GM19025 (cell line): ENCODE measurements around the gene FAM161A.
"Not testable (repeated sequence)": the region's sequence is repeated elsewhere in the genome, so short reads cannot be mapped to it uniquely, and the experiment has no call there.

Source experiments
- ATAC-seq: cut with Tn5 transposase; IDR thresholded peaks from one replicate; pipeline ENCODE4 v1.9.1; 2021; ENCODE audit warnings: mild to moderate bottlenecking, low read depth, moderate library complexity; ENCODE audit not compliant: unreplicated experiment

The FAM161A gene, protein sequence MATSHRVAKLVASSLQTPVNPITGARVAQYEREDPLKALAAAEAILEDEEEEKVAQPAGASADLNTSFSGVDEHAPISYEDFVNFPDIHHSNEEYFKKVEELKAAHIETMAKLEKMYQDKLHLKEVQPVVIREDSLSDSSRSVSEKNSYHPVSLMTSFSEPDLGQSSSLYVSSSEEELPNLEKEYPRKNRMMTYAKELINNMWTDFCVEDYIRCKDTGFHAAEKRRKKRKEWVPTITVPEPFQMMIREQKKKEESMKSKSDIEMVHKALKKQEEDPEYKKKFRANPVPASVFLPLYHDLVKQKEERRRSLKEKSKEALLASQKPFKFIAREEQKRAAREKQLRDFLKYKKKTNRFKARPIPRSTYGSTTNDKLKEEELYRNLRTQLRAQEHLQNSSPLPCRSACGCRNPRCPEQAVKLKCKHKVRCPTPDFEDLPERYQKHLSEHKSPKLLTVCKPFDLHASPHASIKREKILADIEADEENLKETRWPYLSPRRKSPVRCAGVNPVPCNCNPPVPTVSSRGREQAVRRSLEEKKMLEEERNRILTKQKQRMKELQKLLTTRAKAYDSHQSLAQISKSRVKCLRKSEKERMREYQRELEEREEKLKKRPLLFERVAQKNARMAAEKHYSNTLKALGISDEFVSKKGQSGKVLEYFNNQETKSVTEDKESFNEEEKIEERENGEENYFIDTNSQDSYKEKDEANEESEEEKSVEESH

DNA sequence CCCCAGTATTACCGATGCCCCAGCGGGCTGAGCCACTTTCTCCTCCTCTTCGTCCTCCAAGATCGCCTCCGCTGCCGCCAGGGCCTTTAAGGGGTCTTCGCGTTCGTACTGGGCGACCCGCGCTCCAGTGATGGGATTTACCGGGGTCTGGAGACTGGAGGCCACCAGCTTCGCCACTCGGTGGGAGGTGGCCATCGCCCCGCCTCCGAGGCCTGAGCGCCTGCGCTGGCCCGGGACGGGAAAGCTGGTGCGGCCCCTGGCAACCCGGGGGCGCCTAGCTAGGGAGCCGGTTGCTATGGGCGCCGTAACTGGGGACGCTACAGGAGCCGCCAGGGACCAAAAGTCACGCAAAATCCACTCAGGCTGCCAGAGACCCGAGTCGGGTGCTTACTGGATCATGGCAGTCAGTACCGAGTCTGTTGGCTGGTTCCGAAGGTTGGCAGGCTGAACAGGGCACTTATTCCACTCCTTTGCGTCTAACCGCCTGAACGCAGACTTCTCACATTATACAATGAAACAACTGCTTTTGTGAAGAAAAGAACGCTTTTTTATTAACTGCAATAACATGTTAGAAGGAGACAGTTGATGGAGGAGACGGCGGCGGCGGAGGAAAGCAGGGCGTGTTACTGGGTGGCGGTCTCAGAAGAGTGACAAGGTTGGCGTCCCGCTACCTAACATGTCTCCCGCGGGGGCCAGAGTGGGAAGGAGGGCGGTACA lies at the start of gene FAM161A:
TSS of gene FAM161A (minus strand) at position 214 of the 717 bp plus-strand sequence. CDS start at position 195, 19 bp downstream.
- peak; percentile 78 for ATAC-seq

DNA sequence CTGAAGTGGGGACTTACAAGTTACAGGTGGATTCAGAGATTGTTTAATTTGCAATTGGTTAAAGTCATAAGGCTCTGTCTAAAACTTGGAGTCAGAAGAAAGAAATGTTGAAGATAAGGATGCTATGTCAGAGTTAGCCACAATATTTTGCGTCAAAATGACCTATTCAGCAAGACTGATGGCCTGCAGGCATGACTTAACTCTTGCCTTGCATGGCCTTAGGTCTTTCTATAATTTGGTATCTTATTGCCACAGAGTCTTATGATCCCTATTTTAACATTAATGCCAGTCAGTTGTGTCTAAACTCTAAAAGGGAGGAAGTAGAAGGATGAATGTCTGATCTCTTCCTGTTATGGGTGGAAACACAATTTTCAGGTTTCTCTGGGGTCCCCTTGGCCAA lies 46.4 kb upstream of the FAM161A start:
- no peak for ATAC-seq

DNA sequence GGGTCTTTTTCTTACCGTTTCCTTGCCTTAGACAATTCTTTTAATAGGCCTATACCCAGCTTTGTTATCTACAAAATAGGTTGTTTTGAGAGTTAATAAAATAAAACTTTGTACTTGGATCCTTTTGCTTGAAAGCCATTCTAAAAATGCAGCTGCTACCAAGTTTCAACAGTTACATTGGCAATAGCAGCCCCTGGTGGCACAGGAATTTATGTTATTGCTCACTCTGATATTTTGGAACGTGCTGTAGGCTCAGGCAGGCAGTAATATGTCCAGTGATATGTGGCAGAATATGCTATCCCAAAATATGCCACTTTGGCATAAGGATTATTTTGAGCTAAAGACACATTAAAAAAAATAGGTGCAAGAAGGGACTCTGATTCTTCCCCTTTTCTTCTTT lies 45.0 kb upstream of the FAM161A start:
- no peak for ATAC-seq

DNA sequence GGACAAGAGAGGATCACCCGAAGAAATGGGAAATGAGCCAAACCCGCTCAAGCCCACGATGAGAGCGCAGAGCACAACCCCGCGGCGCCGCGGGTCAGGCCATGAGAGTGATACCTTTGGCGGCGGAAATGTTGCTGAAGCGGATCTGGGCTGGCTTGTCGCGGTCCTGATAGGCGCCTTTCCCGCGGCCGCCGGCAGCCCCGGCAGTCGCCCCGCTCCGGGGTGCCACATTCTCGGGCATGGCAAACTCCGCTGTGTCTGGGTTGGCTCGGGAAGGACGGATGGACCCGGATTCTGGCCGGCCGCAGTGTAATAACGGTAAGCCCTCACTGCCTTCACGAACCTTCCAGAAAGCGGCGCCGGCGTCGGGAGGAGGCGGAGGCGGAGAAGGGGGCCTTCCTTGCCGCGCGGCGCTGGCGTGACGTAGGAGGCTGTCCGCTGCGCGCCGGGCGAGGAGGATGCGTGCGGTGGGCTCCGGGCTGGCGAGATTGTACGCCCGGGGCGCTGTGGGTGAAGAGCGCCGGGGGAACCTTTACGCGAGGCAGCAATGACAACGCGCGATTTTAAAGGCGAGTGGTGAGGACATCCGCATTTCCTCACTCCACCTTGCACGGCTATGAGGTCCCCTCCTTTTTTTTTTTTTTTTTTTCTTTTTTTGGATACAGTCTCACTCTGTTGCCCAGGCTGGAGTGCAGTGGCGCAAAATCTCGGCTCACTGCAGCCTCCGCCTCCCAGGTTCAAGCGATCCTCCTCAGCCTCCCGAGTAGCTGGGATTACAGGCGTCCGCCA lies 34.6 kb upstream of the FAM161A start, which contains the start of gene CCT4:
TSS of gene CCT4 (minus strand) at position 390 of the 789 bp plus-strand sequence. CDS start at position 241, 149 bp downstream.
- peak; percentile 73 for ATAC-seq

DNA sequence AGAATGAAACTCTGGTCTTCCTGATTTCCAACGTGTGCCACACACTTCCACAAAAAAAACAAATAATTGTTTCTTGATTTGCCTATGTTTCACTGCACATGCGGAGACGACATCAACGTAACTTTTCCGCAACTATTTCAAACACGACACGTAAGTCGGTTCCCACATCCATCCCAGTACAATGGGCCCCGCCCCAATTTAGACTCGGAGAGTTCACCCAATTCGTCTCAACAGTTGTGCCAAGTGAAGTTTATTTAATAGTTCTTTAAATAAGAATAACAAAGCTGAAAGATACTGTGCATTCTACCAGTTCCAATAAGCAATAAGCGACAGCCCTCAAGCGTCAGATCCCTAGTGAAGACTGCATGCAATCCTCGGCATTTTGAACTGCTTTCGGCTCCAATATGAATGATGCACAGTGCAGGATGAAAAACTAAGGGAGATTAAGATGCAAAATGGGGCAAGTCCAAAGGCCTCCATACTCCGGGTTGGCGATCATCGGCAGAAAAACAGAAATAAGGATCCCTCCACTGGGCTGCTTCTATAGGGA lies 33.9 kb upstream of the FAM161A start:
- ATAC-seq, result no peak

DNA sequence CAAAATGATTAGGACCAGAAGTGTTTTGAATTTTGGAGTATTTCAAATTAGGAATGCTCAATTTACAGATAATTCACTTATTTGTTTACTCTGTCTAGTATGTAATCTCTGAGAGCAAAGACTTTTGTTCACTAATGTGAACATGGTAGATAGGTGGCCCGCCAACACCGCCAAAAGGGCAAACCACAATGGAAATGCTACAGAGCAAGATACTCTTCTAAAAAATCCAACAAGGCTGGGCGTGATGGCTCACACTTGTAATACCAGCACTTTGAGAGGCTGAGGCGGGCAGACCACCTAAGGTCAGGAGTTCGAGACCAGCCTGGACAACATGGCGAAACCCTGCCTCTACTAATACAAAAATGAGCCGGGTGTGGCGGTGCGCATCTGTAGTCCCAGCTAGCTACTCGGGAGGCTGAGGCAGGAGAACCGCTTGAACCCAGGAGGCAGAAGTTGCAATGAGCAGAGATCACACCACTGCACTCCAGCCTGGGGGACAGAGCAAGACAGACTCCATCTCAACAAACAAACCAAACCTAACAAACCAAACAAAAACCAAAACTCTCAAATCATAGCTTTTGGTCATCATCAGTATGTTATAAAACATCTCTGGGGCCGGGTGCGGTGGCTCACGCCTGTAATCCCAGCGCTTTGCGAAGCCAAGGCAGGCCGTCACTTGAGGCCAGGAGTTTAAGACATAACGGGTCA lies 32.2 kb upstream of the FAM161A start:
- no peak for ATAC-seq

DNA sequence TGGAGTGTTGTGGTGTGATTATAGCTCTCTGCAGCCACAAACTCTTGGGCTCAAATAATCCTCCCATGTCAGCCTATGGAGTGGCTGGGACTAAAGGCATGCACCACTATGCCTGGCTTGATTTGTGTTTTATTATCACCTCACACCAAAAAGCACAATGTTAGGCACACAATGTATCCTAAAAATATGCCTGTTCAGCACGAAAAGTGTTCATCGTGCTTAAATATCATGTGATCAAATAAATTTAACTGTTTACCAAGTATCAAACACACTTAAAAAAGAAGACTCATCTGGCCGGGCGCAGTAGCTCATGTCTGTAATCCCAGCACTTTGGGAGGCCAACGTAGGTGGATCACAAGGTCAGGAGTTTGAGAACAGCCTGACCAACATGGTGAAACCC lies 29.0 kb upstream of the FAM161A start:
- ATAC-seq, result no peak

DNA sequence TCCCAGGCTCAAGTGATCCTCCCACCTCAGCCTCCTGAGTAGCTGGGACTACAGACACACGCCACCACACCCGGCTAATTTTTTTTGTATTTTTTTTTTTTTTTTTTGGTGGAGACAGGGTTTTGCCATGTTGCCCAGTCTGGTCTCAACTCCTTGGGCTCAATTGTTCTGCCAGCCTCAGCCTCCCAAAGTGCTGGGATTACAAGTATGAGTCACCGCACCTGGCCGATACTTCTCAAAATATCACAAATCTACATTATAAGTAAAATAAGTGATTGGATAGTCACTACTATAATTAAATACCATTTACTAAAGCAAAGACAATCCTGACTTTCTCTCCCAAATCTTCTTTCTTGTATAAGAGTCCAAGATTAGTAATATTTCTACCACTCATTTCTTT lies 25.5 kb upstream of the FAM161A start:
- not testable (repeated sequence) for ATAC-seq

DNA sequence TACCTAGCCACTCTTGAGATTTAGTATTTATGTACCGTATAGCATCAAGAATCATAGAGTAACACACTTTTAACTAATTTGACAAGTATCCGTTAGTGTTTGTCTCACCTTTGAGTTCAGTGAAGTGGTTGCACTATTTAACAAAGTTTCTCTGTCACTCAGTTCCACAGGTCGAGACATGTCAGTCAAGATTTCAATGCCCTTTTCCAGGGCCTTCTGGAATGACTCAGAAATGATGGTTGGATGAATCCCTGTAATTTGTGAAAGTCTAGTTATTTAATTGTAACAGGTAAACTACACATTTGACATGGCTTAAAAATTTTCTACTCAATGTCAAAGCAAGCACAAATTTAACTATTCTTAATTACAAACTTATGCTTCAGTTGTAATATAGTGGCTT lies 24.9 kb upstream of the FAM161A start:
- ATAC-seq, result no peak

DNA sequence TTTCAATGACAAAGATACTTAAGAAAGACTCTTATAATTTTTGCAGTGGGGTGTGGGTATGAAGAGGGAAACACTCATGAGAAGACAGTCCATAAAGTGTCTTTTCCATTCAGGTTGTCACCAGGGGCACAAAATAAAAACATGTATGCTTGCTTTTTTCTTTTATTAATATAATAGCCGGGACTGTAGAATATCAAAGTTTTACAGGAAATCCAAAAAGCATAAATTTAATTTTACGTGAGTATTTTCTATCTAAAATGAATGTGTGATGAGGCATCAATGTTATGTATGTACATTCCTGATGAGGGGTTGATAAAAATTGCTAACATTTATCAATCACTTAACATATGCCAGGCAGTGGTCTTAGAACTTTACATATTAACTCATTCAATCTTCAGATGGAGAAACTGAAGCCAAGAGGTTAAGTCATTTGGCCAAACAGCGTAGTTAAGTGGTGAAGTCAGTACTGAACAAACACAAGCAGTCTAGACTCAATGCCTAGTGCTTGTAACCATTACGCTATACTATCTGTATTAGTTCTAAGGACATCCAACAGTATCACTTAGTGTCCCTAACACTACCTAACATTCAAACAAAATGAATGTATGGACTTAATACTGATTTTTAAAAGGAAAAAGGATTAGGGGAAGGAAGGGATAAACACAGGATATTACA lies 23.8 kb upstream of the FAM161A start:
- ATAC-seq, result no peak

DNA sequence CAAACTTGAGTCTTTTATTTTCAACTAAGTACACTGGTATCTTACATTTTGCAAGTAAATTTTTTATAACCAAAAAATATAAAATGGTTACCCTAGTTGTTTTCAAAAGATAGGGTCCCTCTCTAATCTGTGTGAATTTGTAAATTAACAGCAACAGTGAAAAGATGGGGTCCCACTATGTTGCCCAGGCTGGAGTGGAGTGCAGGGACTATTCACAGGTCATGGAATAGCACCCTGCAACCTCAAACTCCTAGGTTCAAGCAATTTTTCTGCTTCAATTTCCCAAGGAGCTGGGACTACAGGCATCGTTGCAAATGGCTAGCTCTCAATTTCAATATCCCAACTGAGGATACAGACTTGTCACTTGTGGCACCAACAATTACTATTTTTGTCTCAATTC lies 22.5 kb upstream of the FAM161A start:
- no peak for ATAC-seq

DNA sequence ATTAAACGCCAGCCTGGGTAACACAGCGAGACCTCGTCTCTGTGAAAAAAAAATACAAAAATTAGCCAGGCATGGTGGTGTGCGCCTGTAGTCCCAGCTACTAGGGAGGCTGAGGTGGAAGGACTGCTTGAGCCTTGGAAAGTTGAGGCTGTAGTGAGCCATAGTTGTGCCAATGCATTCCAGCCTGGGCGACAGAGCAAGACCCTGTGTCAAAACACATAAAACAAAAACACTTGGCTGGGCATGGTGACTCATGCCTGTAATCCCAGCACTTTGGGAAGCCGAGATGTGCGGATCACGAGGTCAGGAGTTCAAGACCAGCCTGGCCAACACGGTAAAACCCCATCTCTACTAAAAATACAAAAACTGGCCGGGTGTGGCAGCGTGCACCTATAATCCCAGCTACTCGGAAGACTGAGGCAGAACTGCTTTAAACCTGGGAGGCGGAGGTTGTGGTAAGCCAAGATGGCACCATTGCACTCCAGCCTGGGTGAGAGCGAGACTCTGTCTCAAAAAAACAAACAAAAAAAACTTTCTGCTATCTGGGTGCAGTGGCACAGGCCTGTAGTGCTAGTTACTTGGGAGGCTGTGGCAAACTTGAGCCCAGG lies 12.7 kb upstream of the FAM161A start:
- not testable (repeated sequence) for ATAC-seq

DNA sequence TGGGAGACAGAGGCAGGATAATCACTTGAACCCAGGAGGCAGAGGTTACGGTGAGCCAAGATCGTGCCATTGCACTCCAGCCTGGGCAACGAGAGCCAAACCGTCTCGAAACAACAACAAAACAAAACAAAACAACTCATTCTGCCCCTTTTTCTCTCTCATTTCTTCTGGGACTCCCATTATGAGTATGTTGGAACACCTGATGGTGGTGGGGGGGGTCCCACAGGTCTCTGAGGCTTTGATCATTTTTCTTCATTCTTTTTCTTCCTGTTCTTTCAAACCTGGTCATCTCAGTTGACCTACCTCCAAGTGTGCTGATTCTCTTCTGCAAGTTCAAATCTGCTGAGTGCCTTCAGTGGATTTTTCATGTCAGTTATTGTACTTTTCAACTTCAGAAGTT lies 8.2 kb upstream of the FAM161A start:
- no peak for ATAC-seq

DNA sequence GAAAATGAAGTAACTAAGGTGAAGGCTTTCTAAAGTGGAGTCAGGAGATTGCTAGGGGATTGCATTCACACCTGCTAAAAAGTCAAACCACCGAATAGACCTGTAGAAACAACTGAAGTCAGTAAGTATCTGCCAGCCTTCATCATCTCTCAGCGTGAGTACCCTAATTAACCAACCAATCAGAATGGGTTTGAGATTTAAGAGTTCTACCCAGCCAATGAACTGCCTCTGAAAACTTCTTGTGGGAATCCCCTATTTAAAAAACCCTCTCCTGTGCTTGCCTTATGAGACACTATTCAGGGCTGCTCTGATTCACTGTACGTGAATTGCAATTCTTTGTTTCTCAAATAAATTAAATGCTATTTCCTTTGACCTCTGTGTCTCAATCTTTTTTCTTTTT lies 3.4 kb upstream of the FAM161A start:
- no peak for ATAC-seq

DNA sequence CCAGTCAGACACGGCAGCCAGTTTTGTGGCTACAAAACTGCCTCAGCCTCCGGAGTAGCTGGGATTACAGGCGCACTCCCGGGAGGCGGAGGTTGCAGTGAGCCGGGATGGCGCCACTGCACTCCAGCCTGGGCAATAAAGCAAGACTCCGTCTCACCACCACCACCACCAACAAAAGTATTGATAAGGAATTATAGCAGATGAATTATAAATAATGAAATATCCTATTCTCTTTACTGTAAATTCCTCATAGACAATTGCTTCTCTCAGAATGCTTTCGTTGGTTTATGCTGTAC lies 1.4 kb upstream of the FAM161A start:
- no peak for ATAC-seq

DNA sequence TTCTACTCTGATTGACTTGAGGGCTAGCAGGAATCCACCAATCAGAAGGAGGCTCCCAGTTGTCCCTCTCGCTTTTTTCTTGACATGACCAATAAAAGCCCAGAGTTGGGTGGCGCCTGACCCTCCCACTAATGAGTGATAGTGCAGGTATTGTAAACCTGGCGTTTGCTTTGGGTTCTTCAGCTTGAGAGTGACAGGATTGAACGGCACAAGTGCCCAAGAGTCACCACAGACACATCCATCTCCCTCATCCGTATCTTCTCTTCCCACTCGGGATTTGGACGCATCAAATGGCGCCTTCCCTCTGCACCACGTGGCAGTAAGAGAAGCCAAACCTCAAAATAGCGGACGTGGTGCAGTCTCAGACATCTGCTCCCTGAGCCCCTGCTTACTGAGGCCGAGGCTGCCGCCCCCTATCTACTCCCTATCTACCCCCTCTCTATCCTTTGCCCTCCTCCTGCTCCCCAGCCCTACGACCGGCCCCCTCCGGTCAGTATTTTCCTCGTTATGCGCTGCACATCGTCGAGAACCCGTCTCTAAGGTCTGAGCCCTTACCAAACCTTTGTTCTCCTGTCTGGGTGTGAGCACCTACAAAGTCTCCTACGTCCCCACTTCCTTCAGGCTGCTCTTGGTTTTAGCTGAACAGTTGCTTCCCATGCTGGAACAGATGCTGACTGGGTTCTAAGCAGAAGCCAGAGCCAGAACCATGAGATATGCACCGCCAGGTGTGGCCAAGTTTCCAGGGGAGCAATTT lies 881 bp upstream of the FAM161A start:
- ATAC-seq, result peak; percentile 85

DNA sequence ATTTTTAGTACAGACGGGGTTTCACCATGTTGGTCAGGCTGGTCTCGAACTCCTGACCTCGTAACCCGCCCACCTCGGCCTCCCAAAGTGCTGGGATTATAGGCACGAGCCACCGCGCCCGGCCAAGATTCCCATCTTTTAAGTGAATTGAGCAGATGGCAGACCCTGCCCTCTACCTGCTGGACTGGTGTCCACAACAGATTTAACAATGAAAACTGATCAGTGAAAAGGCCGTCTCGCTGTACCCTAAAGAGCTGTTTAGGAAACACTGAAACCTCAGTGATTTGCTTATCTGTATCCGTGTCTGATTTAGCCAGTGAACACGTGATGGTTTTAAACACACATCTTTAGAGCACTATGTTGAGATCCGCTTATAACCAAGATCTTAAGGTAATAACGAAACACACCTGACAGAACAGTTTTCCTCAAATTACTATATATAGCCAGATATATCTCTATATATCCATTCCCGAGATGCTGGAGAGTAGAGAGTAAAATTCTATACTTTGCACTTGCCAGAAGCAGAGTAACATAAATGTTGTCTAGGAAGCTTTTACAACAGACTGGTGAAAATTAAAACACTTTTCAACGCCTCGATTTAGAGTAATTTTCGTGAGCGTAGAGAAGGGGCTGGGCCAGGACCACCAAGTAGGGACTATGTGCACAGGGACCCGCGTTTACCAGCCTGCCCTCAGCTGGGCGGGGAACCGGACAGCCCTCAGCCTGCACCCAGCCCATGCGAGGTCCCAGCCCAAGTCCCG lies 594 bp downstream of the FAM161A start:
- ATAC-seq, result peak; percentile 57
